HG03103 (cell line): ENCODE data around the gene SELENOS.
A peak's percentile ranks its signal among the peaks of the same experiment; 100 is the strongest.
"Not testable (repeated sequence)": the region's sequence is repeated elsewhere in the genome, so short reads cannot be mapped to it uniquely, and the experiment has no call there.

Experiments used
- ATAC-seq: cut with Tn5 transposase; IDR thresholded peaks from one replicate; pipeline ENCODE4 v1.9.1; 2021; ENCODE audit warnings: low read depth; ENCODE audit not compliant: unreplicated experiment

SELENOS gene

DNA sequence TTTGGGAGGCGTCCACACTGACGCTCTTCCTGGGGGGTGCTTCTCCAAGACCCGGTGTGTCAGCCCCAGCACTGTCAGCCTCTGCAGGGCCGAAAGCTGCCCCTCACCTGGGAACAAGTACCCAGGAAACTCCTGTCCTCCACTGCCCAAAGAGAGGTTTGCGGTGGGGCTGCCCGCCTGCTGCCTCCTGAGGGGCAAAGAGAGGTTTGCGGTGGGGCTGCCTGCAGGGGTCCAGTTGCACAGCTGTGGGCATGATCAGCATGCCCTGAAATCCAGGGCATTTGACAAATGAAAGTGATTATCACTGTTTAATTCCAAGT is 32.8 kb upstream of the SELENOS start:
- ATAC-seq = no peak

DNA sequence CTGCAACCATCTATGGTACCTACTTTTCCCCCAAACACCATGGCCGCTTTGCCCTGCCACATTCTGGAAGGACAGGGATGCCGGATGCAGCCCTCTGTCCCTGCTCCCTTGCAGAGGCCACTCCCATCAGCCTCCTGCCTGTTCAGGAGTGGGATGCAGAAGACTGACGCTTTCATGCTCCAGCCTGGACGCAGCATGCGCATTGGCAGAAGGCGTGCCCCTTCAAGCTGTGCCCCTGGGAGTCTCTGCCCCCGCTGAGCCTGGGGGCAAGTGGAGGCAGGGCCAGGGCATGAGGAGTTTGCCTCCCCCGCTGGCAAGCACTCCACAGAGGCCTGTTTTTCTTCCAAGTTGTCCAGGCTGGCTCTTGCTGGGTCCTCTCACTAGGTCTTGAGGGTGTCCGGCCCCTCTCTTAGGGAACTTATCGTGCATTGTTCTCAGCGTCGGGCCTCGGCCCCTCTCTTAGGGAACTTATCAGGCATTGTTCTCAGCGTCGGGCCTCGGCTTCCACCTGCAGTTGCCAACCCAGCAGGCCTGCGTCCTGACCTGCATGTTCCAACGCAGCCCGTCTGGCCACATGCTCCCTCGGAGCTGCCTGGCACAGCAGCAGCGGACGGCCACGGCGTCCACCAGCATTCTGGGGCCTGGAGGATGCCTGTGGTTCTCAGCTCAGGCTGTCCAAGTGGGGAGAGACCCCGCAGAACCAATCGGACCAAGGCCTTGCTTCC is 32.3 kb upstream of the SELENOS start:
- ATAC-seq = no peak

DNA sequence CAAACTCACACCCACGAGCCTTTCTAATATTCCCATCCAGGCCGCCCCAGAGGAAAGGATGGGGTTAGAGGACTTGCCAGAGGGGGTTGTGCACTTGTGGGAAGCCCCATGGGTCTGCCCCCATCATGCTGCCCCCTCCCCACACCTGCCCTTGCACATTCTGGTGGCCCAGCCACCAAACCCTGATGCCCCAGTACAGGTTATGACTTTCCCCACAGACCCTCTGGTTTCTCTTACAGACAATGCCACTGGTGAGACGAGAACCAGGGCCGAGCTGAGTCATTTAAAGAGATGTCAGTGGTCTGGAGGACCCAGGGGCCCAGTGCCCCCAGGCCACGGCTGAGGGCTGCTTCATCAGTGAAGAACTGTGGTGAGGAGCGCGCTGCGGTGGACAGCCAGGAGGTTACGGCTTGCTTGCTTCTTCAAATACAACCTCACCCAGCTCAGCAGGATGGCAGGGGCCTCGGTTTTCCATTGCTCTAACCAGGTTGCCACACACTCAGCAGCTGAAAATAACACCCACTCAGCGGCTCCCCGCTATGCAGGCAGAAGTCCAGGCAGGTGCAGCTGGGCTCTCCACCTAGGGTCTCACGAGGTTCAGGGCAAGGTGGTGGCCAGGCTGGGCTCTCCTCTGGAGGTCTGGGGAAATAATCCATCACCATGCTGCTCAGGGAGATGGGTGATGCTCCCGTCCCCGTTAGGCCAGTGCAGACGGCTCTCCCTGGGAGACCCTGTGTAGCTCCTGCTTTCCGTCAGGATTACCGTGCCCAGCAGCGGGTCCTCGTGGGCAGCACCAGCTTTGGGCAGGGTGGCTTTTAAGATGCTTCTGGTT is 31.5 kb upstream of the SELENOS start:
- no peak for ATAC-seq

DNA sequence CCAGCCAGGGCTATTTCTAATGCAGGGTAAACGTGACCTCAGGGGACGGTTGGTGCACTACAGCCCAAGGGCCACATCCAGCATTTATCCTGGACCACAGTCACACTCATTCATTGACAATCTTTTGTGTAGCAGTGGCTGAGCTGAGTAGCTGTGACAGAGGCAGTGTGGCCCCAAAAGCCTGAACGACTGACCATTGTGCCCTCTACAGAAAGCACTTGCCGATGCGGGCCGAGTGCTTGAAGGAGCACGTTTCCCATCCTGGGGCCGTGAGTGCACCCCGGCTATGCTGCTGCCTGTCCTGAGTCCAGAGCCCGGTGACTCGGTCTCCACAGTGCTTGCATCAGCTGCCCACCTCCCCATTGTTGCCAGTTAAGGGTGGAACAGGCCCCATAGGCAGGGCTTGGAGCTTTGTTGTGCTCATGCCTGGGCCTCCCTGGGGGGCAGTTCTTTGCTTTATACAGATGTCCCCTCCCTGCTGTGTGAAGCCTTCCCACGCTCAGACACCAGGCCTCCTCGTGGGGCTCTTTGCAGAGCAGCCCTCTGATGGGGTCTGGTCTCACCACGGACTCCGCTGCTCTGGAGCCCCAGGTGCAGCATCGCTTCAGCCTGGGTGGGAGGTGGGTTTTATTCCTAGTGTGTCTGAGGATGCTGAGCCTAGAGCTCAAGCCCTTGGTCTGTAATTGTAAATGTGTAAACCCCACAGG is 30.8 kb upstream of the SELENOS start:
- ATAC-seq = no peak

DNA sequence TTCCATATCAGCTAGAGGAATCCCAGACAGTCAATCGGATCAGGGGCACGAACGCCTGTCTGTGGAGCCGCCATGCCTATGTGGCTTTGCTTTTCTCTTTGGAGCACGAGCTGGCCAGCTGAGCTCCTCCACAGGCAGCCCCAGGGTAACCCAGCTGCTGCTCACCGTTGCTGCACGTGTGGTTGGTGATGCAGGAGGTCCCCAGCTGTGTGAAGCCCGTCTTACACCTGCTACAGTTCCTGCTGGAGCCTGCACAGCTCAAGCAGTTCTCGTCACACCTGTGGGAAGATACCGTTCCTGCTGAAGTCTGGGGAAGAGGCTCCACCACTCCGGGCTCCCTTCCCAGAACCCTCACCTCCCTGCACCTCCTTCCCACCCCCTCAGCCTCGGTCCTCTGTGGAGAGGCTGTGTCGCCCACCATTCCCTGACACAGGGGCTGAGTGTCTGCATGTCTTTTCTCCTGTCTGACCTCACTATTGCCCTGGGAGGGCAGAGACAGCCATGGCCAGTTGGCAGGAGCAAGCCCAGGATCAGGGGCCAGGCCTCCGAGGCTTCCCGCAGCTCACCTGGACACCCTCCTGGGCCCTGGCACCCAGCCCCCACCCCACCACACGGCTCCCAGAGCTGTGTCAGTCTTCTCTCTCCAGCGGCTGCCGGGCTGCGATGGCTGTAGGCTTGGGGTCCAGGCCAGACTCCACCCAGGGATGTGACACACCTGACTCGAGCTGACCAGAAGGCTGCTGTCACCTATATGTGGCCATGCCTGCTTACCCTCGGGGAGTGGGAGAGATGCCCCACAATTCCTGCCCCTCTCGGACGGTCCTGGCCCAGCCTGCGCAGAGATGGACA is 30.0 kb upstream of the SELENOS start:
- ATAC-seq = no peak

DNA sequence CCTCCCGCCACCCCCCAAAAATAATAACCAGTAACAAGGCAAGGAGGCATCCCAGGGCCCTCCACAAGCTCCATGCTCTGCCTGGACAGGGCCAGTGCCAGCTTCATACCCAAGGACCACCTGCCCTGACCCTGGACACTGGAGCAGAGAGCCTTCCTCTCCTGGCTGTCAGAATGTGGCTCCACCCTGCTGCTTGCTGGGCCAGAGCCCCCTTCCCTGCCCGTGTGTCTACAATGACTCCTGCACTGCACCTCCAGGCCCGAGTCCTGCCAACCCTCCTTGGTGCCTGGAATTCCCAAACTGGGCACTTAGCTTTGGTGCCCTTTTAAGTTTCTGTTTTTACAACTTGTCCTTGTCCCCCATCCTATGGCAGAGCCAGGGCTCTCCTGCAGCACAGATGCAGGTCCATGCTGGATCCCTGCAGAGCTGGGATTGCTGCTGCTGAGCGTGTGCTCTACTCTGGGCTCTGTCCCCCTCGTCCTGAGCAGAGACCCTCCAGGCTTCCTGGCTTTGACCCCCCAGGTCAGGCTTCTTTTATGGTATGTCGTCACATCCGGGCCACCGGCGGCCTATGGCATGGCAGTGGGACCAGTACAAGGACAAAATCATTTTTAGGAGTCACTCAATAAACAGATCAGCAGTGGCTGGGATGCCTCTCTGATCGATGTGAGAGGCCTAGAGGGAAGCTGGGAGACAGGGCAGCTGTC is 29.2 kb upstream of the SELENOS start:
- no peak for ATAC-seq

DNA sequence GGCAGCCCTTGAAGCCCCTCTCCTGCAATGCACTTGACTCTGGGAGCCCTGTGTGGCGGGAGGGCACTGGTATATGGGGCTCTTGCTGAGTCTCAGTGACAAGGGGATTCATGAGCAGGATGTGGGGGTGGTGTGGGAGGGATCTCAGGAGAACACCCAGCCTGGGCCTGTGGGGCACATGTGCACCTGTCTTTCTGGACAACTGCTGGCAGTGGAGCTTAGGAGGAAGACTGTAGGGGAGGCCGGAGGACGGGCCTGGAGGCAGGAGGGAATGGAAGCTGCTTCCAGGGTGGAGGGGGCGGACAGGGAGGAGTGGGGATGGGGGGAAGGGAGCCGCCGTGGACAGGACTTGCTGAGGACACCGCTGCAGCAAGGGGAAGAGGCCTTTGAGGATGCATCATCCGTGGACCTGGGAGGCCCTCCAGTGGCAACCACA is 28.6 kb upstream of the SELENOS start:
- ATAC-seq = no peak

DNA sequence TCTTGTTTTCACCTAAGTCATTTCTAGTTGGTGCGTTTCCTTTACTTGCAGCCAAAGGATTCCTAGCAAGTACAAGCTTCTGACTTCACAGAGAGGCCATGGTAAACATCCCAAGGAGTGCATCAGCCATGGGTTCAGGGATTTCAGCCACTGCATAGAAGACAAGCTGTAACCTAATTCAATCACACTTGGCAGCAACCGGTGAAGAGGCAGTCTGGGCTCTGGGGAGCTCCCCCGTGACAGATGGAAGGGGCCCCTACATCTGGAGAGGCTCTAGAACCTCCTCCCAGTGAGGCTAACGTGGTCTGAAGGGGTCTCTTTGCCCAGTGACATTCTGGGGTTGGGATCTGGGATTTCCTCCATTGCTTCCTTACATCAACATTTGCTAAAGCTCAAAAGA is 26.1 kb upstream of the SELENOS start:
- ATAC-seq = no peak

DNA sequence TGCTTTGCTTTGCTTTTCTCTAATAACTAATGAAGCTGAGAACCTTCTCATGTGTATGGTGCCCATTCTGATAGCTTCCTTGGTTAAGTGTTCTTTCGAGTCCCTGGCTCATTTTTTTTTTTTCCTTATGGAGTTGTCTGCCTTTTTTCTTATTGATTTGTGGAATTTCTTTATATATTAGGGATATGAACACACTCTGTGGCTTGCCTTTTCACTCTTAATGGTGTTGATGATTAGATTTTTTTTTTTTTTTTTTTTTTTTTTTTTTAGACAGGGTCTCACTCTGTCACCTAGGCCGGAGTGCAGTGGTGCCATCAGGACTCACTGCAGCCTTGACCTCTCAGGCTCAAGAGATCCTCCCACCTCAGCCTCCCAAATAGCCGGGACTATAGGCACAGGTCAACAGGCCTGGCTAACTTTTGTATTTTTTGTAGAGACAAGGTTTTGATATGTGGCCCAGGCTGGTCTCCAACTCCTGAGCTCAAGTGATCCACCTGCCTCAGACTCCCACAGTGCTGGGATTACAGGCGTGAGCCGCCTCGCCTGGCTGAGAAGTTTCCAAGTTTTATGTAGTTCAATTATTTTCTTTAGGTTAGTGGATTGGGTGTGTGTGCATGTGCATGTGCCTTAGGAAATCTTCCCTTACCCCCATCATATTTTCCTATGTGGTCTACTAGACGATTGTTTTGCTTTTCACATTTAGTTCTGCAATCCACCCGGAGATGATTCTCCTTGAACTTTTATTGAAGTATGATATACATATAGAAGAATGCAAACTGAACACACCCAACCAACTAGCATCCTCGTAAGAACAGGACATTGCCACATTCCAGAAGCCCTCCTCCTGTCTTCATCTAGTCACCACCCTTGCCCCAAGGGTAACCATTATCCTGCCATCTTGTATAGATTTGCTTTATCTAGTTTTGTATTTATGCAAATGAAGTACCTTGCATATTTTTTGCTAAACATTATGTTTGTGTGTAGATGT is 19.4 kb upstream of the SELENOS start:
- no peak for ATAC-seq

DNA sequence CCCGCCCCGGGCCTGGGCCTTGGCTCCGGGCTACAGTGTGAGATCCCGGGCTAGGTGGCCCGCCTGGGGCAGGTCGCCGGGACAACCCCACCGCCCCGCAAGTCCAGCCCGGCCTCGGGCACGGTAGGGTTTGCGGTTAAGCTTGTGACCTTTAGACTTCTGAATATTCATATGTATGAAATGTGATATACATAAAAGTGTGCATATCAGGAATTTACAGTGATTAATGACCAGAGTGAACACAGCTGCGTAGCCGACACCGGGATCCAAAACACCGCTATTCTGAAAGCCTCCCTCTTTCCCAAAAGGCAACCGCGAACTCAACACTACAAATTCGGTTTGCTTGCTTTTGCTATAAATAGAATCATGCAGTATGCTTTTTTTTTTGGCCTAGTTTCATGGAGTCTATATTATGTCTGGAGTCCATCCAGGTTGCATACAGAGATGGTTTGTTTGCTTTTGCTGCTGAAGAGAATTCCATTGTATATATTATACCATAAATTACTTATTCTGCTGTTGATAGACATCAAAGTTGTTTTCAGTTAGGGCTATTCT is 18.4 kb upstream of the SELENOS start:
- no peak for ATAC-seq

DNA sequence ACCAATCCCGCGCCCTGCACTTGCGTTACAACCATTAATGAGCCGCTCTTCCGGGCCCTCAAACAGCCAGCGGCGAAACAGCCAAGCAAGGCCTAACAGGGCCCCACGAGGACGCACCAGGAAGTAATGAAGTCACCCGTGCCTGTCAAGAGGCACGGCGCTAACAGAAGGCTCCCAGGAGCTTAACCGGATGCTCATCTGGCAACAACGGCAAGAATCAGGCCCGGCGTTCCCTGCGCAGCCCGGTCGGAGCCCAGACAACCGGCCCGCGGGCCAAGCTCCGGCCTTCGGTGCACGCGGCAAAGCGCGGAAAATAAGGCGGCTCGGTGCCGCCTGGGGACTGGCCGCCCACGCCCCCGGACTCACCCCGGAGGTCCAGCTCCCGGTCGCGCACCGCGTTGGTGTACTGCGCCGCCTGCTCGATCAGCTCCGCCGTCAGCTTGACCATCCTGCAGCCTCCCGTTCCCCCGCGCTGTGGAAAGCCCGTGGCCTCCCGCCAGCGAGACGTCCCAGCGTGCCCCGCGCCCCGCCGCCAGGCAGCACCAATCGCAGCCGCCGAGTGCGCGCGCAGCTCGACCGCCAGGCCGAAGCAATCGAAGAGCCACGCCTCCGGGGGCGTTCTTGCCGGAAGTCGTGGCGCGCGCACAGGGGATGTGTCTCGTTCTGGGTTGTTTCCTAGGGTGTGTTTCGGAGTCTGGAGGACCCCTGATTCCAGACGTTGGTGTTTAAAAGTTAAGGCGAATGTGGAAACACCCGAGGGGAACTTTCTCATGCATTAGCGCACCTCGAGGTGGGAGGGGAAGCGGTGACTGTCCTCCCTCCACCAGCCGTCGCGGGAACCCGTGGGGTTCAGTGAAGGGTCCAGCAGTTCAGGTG is 17.7 kb upstream of the SELENOS start, which contains the start of gene SNRPA1:
TSS of gene SNRPA1 (minus strand) at position 518 of the 876 bp plus-strand sequence. CDS start at position 448, 70 bp downstream.
- peak; percentile 62 for ATAC-seq

DNA sequence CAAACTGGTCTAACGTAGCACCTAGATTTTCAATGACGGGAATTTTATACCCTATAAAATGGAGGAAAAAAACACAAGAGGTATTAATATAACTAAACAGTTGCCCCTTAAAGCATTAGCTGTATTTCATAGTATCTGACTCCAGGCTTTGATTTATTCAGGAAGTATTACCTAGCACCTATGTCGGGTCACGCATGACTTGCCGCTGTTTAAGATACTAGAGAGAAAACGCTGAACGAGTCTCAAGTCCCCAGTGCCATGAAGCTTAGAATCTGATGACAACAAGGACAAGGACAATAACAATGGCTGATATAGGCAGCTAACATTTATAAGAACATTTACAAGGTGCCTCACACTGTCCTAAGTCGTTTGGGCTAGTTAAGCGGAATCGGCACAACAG is 15.8 kb upstream of the SELENOS start:
- ATAC-seq = no peak

DNA sequence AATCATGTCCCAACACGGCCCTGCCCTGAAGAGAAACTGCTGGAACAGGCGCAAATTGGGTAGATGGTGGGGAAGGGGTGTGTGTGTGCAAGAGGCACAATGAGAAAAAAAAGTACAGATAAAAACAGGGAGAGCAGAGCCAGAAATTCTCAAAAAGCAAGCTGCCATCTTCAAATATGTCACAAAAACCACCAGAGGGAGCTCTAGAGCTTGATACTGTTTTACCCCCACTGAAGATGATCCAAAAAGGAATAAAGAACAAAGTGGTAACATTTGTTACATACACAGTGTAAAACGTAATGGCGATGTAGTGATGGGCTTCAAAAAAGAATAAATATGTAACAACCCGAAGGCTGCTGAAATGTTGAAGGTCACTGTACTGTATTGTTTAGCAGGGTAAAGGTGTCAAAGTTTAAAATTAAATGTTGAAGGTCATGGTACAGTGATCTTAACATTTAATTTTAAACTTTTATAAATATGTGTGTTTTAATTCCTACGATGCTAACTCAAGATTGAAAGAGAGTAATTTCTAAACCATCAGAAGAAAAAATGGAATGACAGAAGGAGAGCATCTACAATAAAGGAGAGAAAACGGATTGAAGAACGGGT is 11.7 kb upstream of the SELENOS start:
- no peak for ATAC-seq

DNA sequence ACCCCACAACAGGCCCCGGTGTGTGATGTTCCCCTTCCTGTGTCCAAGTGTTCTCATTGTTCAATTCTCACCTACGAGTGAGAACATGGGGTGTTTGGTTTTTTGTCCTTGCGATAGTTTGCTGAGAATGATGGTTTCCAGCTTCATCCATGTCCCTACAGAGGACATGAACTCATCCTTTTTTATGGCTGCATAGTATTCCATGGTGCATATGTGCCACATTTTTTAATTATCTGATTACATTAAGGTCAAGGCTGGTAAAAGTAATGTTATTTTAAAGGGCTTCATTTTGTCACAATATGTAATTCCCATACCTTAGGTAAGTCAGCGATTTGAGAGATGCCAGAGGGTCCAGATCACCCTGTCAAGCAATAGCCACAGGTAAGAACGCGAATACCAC is 10.1 kb upstream of the SELENOS start:
- not testable (repeated sequence) for ATAC-seq

DNA sequence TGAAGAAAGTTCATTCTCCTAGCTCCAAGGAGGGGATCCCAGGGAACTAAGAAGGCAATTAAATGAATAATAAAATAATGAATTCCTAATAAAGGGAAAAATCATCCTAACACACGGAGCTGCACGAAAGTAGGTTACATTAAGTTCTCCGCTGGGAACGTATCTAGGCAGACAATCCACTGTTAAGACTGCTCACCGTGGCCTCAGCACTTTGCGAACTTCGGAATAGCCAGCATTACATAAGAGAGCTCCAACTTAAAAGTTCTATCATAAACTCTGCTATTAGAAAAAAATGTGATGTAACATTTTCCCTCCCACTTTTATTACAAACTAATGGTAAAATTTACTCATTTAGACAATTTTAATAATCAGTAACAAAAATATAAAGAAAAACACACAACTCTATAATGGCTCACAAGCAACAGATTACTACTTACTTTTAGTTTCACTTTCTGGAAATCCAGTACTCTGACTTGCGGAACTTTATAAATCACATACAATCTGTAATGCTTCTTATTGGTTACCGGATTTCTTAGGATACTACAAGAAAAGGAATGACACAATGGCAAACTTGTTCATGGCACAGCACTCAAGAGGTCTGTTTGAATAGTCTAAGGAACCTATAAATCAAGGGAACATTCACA is 9.3 kb upstream of the SELENOS start:
- ATAC-seq = no peak

DNA sequence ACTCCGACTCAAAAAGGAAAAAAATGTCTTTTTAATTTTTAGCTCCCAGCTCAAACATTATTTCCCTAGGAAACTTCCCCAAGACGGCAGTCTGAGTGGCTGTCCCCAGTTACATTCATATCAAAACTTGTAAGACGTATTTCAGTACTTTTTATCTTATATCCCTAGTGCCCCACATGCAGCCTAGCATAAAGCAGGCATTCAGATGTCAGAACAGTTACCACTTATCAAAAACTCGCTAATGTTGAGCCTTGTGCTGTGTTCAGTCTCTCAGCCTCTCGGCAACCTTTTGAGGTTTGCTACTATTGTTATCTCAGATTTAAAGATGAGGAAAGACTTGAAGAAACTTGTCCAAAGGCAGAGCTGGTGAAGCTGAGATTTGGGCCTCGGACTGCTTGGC is 6.6 kb upstream of the SELENOS start:
- no peak for ATAC-seq

DNA sequence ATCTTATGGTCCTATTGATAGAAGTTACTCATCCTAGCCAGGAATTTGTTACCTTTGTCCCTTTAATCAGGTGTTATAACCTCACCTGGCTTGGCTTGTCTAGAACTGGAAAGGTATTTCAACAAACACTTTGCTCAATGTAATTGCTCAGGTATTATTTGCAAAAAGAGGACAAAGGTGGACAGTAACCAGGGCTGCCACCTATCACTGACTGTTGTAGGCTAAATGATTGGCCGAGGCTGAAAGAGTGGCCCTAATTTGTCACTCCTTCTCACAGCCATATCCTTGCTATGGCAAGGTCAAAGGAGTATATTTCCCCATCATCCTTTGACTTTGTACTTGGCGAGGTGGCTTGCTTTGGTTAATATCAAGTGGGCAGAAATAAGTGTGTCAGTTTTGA is 2.7 kb upstream of the SELENOS start:
- no peak for ATAC-seq
